Gastrocnemius medialis (tissue), 4 donors: ENCODE measurements around the gene TGFBR2.

Experiments used
- CTCF ChIP-seq, 5 experiments: fragments of 450-650 bp in 3 of 5; fragments of 200-600 bp in 2 of 5; sonication (generic) in 2 of 5; IDR thresholded peaks in 4 of 5; conservative IDR thresholded peaks in 1 of 5; 1 replicate in 4 of 5; 2 replicates in 1 of 5; pipeline ENCODE4 v1.5.1; 2016 to 2019; ENCODE audit warnings: antibody characterized with exemption in 5 of 5, mild to moderate bottlenecking in 3 of 5, moderate library complexity in 3 of 5
- POLR2A ChIP-seq, 2 donors: fragments of 450-650 bp; IDR thresholded peaks; one replicate each; pipeline ENCODE4 v1.6.1; 2017; ENCODE audit warnings: antibody characterized with exemption in 2 of 2, mild to moderate bottlenecking in 2 of 2, moderate library complexity in 2 of 2

DNA sequence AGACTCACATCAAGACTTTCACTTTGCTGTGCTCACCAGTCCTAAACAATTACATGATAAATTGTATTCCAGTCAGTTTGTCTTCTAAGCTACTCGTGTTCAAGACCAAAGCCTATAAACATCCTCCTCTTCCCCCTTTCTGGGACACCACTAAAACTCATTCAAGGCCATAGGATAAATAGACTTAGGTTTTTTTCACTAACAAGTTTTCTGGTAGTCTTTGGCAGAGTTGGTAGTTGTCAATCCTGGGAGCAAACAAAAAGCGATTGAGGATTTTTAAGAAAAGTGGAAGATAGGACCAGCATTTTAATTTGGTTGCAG lies 114.9 kb downstream of the TGFBR2 start:
- TF ChIP-seq POLR2A (IDR thresholded peaks at IDR 0.05) (no peak), CTCF (IDR thresholded peaks at IDR 0.05 in 4 of 5, conservative IDR thresholded peaks at IDR 0.05 in 1 of 5) (no peak)
